Nephron (organoid): ENCODE results near the gene USP12.

Experiments used
- H3K27ac Mint-ChIP-seq, 3 experiments: 2 replicates each; pipeline ENCODE4 v1.8.0; 2020; ENCODE audit warnings: mixed read lengths in 3 of 3, mild to moderate bottlenecking in 2 of 3, moderate library complexity in 1 of 3
- H3K27me3 Mint-ChIP-seq: 2 replicates; pipeline ENCODE4 v1.8.0; 2021; ENCODE audit warnings: low read depth, mild to moderate bottlenecking, moderate library complexity, mixed read lengths
- H3K36me3 Mint-ChIP-seq: 2 replicates; pipeline ENCODE4 v1.8.0; 2020; ENCODE audit warnings: low read depth, mixed read lengths
- H3K4me1 Mint-ChIP-seq: 2 replicates; pipeline ENCODE4 v1.8.0; 2020; ENCODE audit warnings: mixed read lengths
- H3K4me3 Mint-ChIP-seq, 3 experiments: 2 replicates each; pipeline ENCODE4 v1.8.0; 2020; ENCODE audit warnings: mild to moderate bottlenecking in 3 of 3, mixed read lengths in 3 of 3, moderate library complexity in 2 of 3
- H3K9me3 Mint-ChIP-seq: 2 replicates; pipeline ENCODE4 v1.8.0; 2020; ENCODE audit warnings: mixed read lengths
- TF ChIP-seq, protein P1 (sequence below), 3 experiments: fragments of 200-600 bp; sonication (generic); IDR thresholded peaks; one replicate each; pipeline ENCODE4 v1.5.0; 2021; ENCODE audit warnings: antibody characterized with exemption in 3 of 3; ENCODE audit not compliant: unreplicated experiment in 3 of 3

USP12 gene

GRCh38 chr13:27171827-27172494, 350 bp upstream of the USP12 start:
- H3K4me1 Mint-ChIP-seq = peaks cover 37% of the 10 kb centered on the region
- TF ChIP-seq, protein P1, sequence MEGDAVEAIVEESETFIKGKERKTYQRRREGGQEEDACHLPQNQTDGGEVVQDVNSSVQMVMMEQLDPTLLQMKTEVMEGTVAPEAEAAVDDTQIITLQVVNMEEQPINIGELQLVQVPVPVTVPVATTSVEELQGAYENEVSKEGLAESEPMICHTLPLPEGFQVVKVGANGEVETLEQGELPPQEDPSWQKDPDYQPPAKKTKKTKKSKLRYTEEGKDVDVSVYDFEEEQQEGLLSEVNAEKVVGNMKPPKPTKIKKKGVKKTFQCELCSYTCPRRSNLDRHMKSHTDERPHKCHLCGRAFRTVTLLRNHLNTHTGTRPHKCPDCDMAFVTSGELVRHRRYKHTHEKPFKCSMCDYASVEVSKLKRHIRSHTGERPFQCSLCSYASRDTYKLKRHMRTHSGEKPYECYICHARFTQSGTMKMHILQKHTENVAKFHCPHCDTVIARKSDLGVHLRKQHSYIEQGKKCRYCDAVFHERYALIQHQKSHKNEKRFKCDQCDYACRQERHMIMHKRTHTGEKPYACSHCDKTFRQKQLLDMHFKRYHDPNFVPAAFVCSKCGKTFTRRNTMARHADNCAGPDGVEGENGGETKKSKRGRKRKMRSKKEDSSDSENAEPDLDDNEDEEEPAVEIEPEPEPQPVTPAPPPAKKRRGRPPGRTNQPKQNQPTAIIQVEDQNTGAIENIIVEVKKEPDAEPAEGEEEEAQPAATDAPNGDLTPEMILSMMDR (IDR thresholded peaks at IDR 0.05; ENCODE audit: unreplicated experiment in 3 of 3) = no peak
- no peaks in the 10 kb centered on the region for H3K36me3 Mint-ChIP-seq
- no peaks in the 10 kb centered on the region for H3K9me3 Mint-ChIP-seq
- peak overlapping the region; percentile 55 to 68 (median 55) for H3K27ac Mint-ChIP-seq
- H3K27me3 Mint-ChIP-seq = no peaks in the 10 kb centered on the region
- H3K4me3 Mint-ChIP-seq = peak overlapping the region; percentile 82 to 86 (median 86)

DNA sequence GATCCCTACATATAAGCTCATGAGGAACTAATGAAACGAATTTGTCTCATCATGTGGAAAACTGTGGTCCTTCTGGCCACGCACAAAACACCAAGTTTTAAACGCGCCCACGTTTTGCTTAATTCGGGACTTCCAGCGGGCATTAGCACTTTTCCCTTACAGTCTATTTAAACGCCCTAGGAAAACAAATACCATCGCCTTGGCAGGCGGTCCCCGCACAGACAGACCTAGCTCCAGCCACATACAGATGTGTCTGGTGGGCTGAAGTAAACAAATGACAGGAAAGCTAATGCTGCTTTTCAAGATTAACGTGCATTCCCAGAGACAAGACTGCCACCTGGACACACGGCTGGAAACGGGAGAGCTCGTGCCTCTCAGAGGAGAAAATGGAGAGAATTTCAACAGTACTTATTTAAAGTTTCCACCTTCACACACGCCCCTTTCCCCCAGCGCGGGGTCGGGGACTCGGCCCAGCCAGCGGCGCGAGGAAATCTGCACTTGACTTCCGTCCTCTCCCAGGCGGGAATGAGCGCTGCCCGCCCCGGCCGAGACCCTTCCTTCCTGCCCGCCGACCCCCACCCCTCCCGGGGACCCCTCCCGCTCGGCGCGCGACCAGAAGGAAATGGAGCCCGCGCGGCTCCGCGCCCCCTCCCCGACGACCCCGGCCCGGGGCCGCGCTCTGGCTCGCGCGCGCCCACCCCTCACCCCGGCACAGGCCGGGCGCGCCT, 931 bp downstream of the USP12 start:
- Mint-ChIP-seq H3K9me3 (no peaks in the 10 kb centered on the region), H3K36me3 (no peaks in the 10 kb centered on the region)
- TF ChIP-seq, protein P1 (IDR thresholded peaks at IDR 0.05; ENCODE audit: unreplicated experiment in 3 of 3) = no peak

DNA sequence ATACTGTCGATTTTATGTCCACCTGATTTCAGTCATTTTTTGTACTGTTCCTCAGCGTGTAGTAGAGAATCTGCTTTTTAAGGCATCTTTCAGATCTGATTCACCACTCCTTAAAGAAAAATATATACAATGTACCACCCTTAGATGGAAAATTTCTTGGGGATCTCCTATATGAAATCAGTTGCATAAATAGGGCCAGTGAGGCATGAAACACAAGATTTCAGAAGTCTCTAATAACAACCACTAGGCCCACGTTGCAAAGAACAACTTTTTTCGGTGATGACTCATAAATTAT, 1.4 kb downstream of the USP12 start:
- TF ChIP-seq, protein P1 (IDR thresholded peaks at IDR 0.05; ENCODE audit: unreplicated experiment in 3 of 3) = no peak

More for the DNA sequence above, 931 bp downstream of the USP12 start:
- no peaks in the 10 kb centered on the region for H3K27me3 Mint-ChIP-seq
- H3K27ac Mint-ChIP-seq = peak overlapping the region; percentile 86 to 94 (median 92)
- H3K4me1 Mint-ChIP-seq = peaks cover 37% of the 10 kb centered on the region
- peak overlapping the region; percentile 89 to 97 (median 95) for H3K4me3 Mint-ChIP-seq

DNA sequence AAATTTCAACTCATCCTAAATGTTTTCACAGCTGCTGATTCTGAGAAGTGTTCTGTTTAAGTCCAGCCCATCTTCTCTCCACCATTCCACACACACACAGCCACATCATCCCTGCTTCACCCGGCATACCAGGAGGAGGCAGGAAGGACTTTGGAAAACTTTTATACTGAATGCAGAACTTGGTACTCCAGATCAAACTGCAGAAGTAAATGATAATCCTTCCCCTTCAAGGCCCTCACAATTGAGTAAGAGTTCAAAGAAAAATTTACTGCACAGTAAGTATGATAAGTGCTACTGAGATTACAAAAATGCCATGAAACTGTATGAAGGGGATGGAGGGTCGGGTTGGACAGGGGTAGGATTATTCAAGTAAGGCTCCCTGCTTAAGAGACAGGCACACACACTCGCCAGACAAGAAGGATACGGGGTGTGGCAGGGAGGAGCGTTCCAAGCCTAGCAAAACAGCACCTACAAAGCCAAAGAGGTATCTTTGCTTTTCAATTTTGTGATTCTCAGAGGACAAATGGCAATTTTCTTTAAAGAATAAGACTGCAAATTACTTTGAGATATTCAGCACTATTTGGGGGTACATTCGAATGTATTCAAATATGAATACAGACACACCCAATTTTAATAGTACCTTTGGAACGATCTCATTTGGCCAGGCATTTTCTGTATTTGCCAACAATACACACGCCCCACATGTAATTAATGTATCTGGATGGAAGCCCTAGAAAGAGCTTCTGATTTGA, 2.5 kb downstream of the USP12 start:
- Mint-ChIP-seq H3K9me3 (no peaks in the 10 kb centered on the region), H3K4me1 (peaks cover 37% of the 10 kb centered on the region), H3K36me3 (no peaks in the 10 kb centered on the region), H3K27ac (peak overlapping the region in 2 of 3 experiments; percentile 9 to 92), H3K27me3 (no peaks in the 10 kb centered on the region), H3K4me3 (peak overlapping the region; percentile 71 to 97 (median 95))
- TF ChIP-seq, protein P1 (IDR thresholded peaks at IDR 0.05; ENCODE audit: unreplicated experiment in 3 of 3) = no peak

More for the DNA sequence above, 1.4 kb downstream of the USP12 start:
- Mint-ChIP-seq H3K27ac (peak overlapping the region; percentile 86 to 94 (median 92)), H3K9me3 (no peaks in the 10 kb centered on the region), H3K36me3 (no peaks in the 10 kb centered on the region), H3K4me1 (peaks cover 37% of the 10 kb centered on the region), H3K4me3 (peak overlapping the region; percentile 89 to 97 (median 95)), H3K27me3 (no peaks in the 10 kb centered on the region)

GRCh38 chr13:27168086-27168485, 3.5 kb downstream of the USP12 start:
- Mint-ChIP-seq H3K27me3 (no peaks in the 10 kb centered on the region), H3K4me3 (peak overlapping the region in 2 of 3 experiments; percentile 0 to 44), H3K4me1 (peaks cover 37% of the 10 kb centered on the region), H3K36me3 (no peaks in the 10 kb centered on the region), H3K9me3 (no peaks in the 10 kb centered on the region), H3K27ac (peak overlapping the region in 2 of 3 experiments; percentile 7 to 8)
- TF ChIP-seq, protein P1 (IDR thresholded peaks at IDR 0.05; ENCODE audit: unreplicated experiment in 3 of 3) = no peak
